SK-N-SH (cell line): ENCODE results near the gene CCL17. TPM values are rescaled to one million over a fixed set of nuclear protein-coding genes. Genes with fewer than 3 reads are reported as not detected.

Experiments used
- CTCF ChIA-PET: fragments of 300-600, 350-600 bp; formaldehyde crosslinking; extraction: SDS; loops from one replicate; lab custom pipeline; 2021; lab: Yijun Ruan, JAX
- POLR2A ChIA-PET: fragments of 350-600 bp; sonication (Branson Sonifier 250); formaldehyde crosslinking; extraction: SDS; loops from one replicate; lab custom pipeline; 2020; ENCODE audit warnings: antibody characterized with exemption, inconsistent platforms; lab: Yijun Ruan, JAX
- DNase-seq: peaks from one replicate; pipeline ENCODE4 v3.0.0; 2012
- H2AFZ ChIP-seq: fragments of 200-600 bp; sonication (generic); 2 replicates; pipeline ENCODE4 v1.8.1; 2016; ENCODE audit warnings: antibody characterized with exemption, mild to moderate bottlenecking, low read depth
- H3F3A ChIP-seq: fragments of 200-600 bp; sonication (generic); replicated peaks from 2 replicates; pipeline ENCODE3; 2016; ENCODE audit warnings: antibody characterized with exemption, mild to moderate bottlenecking; ENCODE audit not compliant: insufficient read depth
- H3K27ac ChIP-seq, 2 experiments: fragments of 200-500 bp in 1 of 2; fragments of 200-600 bp in 1 of 2; sonication (Bioruptor generic) in 1 of 2; sonication (generic), shearing (Covaris generic) in 1 of 2; 2 replicates each; pipeline versions ENCODE4 v1.5.1 to v1.6.1; 2014 to 2016; ENCODE audit warnings: low read depth in 2 of 2, inconsistent platforms in 1 of 2, low read length in 1 of 2, mild to moderate bottlenecking in 1 of 2, mixed read lengths in 1 of 2
- H3K27me3 ChIP-seq: fragments of 200-600 bp; sonication (generic), shearing (Covaris generic); 2 replicates; pipeline ENCODE4 v1.6.1; 2016; ENCODE audit warnings: mixed run types; ENCODE audit not compliant: insufficient read depth
- H3K36me3 ChIP-seq, 2 experiments: fragments of 200-500 bp in 1 of 2; fragments of 200-600 bp in 1 of 2; sonication (Bioruptor generic) in 1 of 2; sonication (generic) in 1 of 2; replicated peaks in 1 of 2; 2 replicates each; pipeline versions ENCODE3 to v1.5.1; 2014 to 2016; ENCODE audit warnings: low read length in 1 of 2, mild to moderate bottlenecking in 1 of 2; ENCODE audit not compliant: insufficient read depth in 2 of 2, control insufficient read depth in 1 of 2
- H3K4me1 ChIP-seq, 2 experiments: fragments of 200-500 bp in 1 of 2; fragments of 200-600 bp in 1 of 2; sonication (Bioruptor generic) in 1 of 2; sonication (generic), shearing (Covaris generic) in 1 of 2; 2 replicates each; pipeline versions ENCODE4 v1.5.1 to v1.6.1; 2014 to 2016; ENCODE audit warnings: low read depth in 1 of 2, low read length in 1 of 2, mixed run types in 1 of 2; ENCODE audit not compliant: insufficient read depth in 2 of 2, control insufficient read depth in 1 of 2
- H3K4me2 ChIP-seq: fragments of 200-600 bp; sonication (generic), shearing (Covaris generic); 2 replicates; pipeline ENCODE4 v1.6.1; 2017; ENCODE audit warnings: mixed run types
- H3K4me3 ChIP-seq, 2 experiments: fragments of 200-500 bp in 1 of 2; fragments of 200-600 bp in 1 of 2; sonication (Bioruptor generic) in 1 of 2; sonication (generic), shearing (Covaris generic) in 1 of 2; 2 replicates each; pipeline versions ENCODE4 v1.5.1 to v1.8.1; 2014 to 2016; ENCODE audit warnings: low read depth in 2 of 2, inconsistent platforms in 1 of 2, low read length in 1 of 2, mild to moderate bottlenecking in 1 of 2, mixed read lengths in 1 of 2, moderate library complexity in 1 of 2
- H3K79me2 ChIP-seq: fragments of 200-600 bp; sonication (generic); 2 replicates; pipeline ENCODE4 v1.8.1; 2017; ENCODE audit warnings: mild to moderate bottlenecking; ENCODE audit not compliant: insufficient read depth
- H3K9ac ChIP-seq: fragments of 200-600 bp; sonication (generic); 2 replicates; pipeline ENCODE4 v1.6.1; 2017; ENCODE audit warnings: mixed run types
- H3K9me2 ChIP-seq: fragments of 200-600 bp; sonication (generic); 2 replicates; pipeline ENCODE4 v1.6.1; 2017; ENCODE audit warnings: mixed run types
- H3K9me3 ChIP-seq: fragments of 200-600 bp; sonication (generic); 2 replicates; pipeline ENCODE4 v1.6.1; 2017; ENCODE audit warnings: mixed run types, mild to moderate bottlenecking, moderate library complexity
- H4K20me1 ChIP-seq: fragments of 200-600 bp; sonication (generic); 2 replicates; pipeline ENCODE4 v1.6.1; 2017; ENCODE audit warnings: mild to moderate bottlenecking, mixed run types; ENCODE audit not compliant: insufficient read depth
- CHD2 ChIP-seq: fragments of 150-350 bp; IDR thresholded peaks from 2 replicates; pipeline ENCODE4 v1.6.1; 2018; ENCODE audit warnings: low read length; ENCODE audit not compliant: partially characterized antibody
- ELF1 ChIP-seq: IDR thresholded peaks from 2 replicates; pipeline ENCODE4 v1.4.0; 2012
- FOSL2 ChIP-seq: IDR thresholded peaks from 2 replicates; pipeline ENCODE4 v1.4.0; 2012; ENCODE audit warnings: low read depth, mild to moderate bottlenecking, moderate library complexity, borderline replicate concordance
- FOXJ3 ChIP-seq: sonication (generic); formaldehyde crosslinking; IDR thresholded peaks from 2 replicates; pipeline ENCODE4 v1.5.1; 2020; ENCODE audit warnings: mild to moderate bottlenecking, missing genetic modification reagents
- FOXM1 ChIP-seq: IDR thresholded peaks from 2 replicates; pipeline ENCODE4 v1.4.0; 2012; ENCODE audit warnings: low read depth, mild to moderate bottlenecking
- GABPA ChIP-seq: IDR thresholded peaks from 2 replicates; pipeline ENCODE4 v1.4.0; 2012; ENCODE audit warnings: low read depth, mild to moderate bottlenecking
- GATA2 ChIP-seq: sonication (generic); formaldehyde crosslinking; IDR thresholded peaks from 2 replicates; pipeline ENCODE4 v1.5.0; 2020; ENCODE audit warnings: mild to moderate bottlenecking, missing genetic modification reagents
- MEF2A ChIP-seq: IDR thresholded peaks from 2 replicates; pipeline ENCODE4 v1.4.0; 2012; ENCODE audit warnings: low read depth, borderline replicate concordance
- NFIC ChIP-seq: IDR thresholded peaks from 2 replicates; pipeline ENCODE4 v1.4.0; 2012; ENCODE audit warnings: borderline replicate concordance
- RCOR1 ChIP-seq: fragments of 150-350 bp; IDR thresholded peaks from 2 replicates; pipeline ENCODE4 v1.6.1; 2017; ENCODE audit warnings: antibody characterized with exemption, low read length
- REST ChIP-seq: IDR thresholded peaks from 2 replicates; pipeline ENCODE4 v1.6.1; 2012; ENCODE audit warnings: mild to moderate bottlenecking, low read depth, low read length, moderate library complexity
- SIN3A ChIP-seq: IDR thresholded peaks from 2 replicates; pipeline ENCODE4 v1.6.1; 2012; ENCODE audit warnings: low read depth, mild to moderate bottlenecking, low read length, moderate library complexity, borderline replicate concordance
- TAF1 ChIP-seq: IDR thresholded peaks from 2 replicates; pipeline ENCODE4 v1.6.1; 2012; ENCODE audit warnings: low read depth, mild to moderate bottlenecking, low read length, moderate library complexity, borderline replicate concordance
- USF1 ChIP-seq: IDR thresholded peaks from 2 replicates; pipeline ENCODE4 v1.4.0; 2012; ENCODE audit warnings: low read depth, borderline replicate concordance
- YY1 ChIP-seq: IDR thresholded peaks from 2 replicates; pipeline ENCODE4 v1.4.0; 2012; ENCODE audit warnings: low read depth, mild to moderate bottlenecking
- ZBTB33 ChIP-seq: IDR thresholded peaks from 2 replicates; pipeline ENCODE4 v1.4.0; 2012; ENCODE audit warnings: low read depth, borderline replicate concordance
- WGBS: methylation state at CpG from one replicate; pipeline ENCODE4 v1.1.6; 2017; ENCODE audit warnings: low lambda C conversion rate; 5-methylcytosine and 5-hydroxymethylcytosine counted together
- polyA plus RNA-seq, 3 experiments: library from polyadenylated mRNA; depleted of rRNA; stranded (reverse); fragments of >200 nt; gene quantifications; 2 replicates each; pipeline ENCODE4 v1.2.3, GENCODE V29; 2012

The CCL17 gene
- polyA plus RNA-seq, 1 of the 3 experiments (the other 2 are of a cell fraction): not detected

- TF ChIP-seq REST (no peak), ELF1 (no peak), FOXM1 (no peak), YY1 (no peak), GABPA (no peak)
These were observed 15.5 kb upstream of the CCL17 start (continued) for GRCh38 chr16:57389087-57389468.

- Histone ChIP-seq H2AFZ (no peak overlapping the region), H3K36me3 (no peaks in the 10 kb centered on the region), H3F3A (no peaks in the 10 kb centered on the region), H3K27me3 (no peaks in the 10 kb centered on the region), H3K4me3 (no peak overlapping the region), H3K79me2 (no peaks in the 10 kb centered on the region), H3K9me3 (no peaks in the 10 kb centered on the region), H3K9me2 (no peaks in the 10 kb centered on the region)
- no peak for DNase-seq
- TF ChIP-seq CHD2 (no peak), RCOR1 (no peak), GATA2 (CRISPR knock-in tag) (no peak), USF1 (no peak), FOXJ3 (no peak), SIN3A (no peak), YY1 (no peak), GABPA (no peak), ZBTB33 (no peak), TAF1 (no peak), FOSL2 (no peak), FOXM1 (no peak), NFIC (no peak), MEF2A (no peak)
- TF ChIP-seq, all 33 proteins: peak for 0
- ChIA-PET CTCF (interaction anchor here (1.3 to 1.8 kb wide), 2 partner anchors 9 to 26 kb away, joined by 5 to 6 read pairs; no protein-coding TSS in a partner anchor), POLR2A (no interaction called here)
- no peak overlapping the region for H3K9ac ChIP-seq
- WGBS: 75% methylated on average over 5 of the region's 5 CpGs
- no peak overlapping the region for H3K4me2 ChIP-seq
- no peaks in the 10 kb centered on the region for H4K20me1 ChIP-seq
- H3K4me1 ChIP-seq: no peaks in the 10 kb centered on the region
- no peak overlapping the region for H3K27ac ChIP-seq
These were observed 13.8 kb upstream of the CCL17 start for GRCh38 chr16:57390636-57391295.
